Measurements from ENCODE around the gene SNTG2. TPM values are rescaled to one million over a fixed set of nuclear protein-coding genes. Genes with fewer than 3 reads are reported as not detected.
"Not testable (repeated sequence)": the region's sequence is repeated elsewhere in the genome, so short reads cannot be mapped to it uniquely, and the experiment has no call there.

SNTG2 gene
- total RNA-seq, 2 donors from 2014 or later: 1.2 to 2.0 TPM

DNA sequence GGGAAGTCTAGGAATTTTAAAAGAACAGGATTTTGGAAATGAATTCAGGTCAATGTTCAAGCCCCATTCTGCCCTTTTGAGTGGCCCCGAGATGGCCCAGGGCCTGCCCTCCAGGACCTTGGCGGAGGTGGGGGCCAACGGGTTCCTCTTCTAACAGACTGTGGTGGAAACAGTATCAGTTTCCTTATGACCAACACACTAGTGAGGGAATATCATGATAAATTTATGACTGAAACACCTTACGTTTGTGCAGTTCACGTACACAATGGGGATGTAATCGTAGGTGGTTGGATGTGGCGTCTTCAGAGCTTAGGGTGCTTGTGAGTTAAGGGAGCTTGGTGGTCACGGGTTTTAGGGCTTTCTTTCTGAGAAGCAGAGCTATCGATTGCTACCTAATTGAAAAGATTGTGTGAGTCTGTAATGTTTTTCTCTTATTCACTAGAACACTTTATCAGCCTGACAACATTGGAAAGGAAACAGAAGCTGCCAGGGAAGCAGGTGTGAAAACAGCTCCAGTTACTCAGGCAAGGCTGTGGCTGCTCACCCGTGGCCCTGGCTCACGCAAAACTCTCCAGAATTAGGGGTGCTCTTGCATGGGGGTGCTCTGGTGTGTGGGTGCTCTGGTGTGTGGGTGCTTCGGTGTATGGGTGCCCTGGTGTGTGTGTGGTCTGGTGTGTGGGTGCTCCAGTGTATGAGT lies 165.3 kb downstream of the SNTG2 start:
- no peak for ATAC-seq
- intact Hi-C loops (cut with DNase I, micrococcal nuclease): no loop called here

DNA sequence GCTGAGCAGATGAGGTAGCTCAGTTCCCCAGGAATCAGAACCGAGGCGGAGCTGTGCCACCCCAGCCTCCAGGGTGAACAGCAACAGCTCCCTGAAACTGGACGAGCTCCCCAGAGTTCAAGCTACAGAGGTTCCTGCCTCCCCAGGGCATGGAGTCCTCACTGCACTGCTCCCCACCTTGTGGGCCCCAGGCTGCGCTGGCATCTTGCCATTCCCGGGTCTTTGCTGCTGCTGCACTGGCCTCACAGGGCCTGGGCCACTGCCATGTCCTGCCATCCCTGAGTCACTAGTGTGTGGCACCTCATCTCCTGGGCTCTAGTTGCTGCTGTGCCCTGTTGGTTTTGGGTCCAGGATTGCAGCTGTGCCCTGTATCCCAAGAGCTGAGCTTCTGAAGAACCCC lies 166.9 kb downstream of the SNTG2 start:
- ATAC-seq: no peak
- no peak for DNase-seq
- intact Hi-C loops (cut with DNase I, micrococcal nuclease): no loop called here

More for the DNA sequence above, 165.3 kb downstream of the SNTG2 start:
- DNase-seq: no peak

DNA sequence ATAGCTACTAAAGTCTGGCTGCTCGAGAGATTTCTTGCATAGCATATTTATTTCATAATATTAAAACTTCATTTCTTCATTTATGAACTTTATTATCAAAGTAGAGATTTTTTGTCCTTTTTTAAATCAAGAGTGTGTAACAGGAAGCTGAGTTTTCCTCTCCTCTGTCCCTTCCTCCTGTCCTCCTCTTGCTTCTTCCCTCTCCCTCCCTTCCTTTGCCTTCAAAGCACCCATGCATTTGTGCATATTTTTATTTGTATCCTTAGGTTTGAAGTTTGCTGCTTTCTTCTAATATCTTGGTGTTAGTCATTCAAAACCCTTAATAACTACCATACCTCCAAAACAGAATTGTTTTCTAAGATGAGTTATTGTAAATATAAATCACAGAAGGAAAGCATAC lies 174.6 kb downstream of the SNTG2 start:
- intact Hi-C loops (cut with DNase I, micrococcal nuclease): no loop called here
- no peak for ATAC-seq
- DNase-seq: no peak

DNA sequence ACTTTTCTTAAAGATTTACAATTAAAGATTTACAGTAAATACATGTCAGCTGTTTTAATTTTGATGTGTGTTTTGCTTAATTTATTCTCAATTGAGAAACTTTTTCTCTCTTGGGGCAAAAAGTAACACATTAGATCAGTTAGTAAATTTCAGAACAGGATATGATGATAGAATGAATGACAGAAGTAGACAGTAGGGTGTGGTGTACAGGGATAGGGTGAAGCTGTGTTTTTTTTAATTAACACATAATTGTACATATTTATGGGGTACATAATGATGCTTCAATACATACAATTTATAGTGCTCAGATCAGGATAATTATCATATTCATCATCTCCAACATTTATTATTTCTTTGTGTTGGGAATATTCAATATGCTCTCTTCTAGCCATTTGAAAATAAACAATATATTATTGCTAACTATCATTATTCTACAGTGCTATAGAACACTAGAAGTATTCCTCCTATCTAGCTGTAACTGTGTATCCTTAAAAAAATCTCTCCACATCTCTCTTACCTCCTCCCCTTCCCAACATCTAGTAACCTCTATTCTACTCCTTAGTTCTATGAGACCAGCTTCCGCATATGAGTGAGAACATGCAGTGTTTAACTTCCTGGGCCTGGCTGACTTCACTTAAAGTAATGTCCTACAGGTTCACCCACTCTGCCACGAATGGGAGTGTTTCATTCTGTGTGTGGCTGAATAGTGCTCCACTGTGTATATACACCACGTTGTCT lies 175.2 kb downstream of the SNTG2 start:
- no peak for ATAC-seq
- intact Hi-C loops (cut with DNase I, micrococcal nuclease): no loop called here
- no peak for DNase-seq

DNA sequence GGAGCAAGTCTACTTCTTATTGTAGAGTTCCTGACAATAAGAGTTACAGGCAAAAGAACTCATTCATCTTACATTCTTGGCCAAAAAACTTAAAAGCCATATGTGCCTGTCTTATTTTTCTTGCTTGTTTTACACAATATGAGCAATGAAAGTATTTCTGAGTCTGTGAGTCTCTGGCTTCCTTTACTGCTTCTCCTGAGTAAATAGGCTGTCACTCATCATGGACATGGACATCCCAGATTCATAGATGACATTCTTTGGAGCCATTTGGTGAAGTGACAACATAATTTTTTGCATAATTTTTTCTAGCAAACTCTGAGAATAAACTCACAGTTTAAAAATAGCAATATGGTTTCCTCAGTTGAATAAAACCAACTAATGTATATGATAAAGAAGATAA lies 179.3 kb downstream of the SNTG2 start:
- ATAC-seq: no peak
- intact Hi-C loops (cut with DNase I, micrococcal nuclease): no loop called here
- no peak for DNase-seq

DNA sequence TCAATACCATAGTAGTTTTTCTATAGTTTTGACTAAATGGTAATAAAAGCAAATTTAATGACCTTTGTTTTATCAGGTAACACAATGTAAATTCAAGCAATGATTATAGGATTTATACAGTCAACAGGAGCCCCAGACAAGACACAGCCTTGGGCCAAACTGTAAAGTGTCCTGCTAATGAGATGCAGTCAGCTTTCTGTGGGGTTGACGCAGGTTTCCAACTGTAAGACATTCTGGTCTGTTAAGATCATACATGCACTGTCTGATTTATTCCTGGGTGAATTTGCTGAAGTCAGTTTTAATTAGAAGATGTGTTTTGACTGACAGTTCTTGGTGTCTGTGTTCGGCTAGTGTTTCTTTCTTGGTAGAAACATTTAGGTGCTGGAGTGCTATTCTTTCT lies 180.3 kb downstream of the SNTG2 start:
- intact Hi-C loops (cut with DNase I, micrococcal nuclease): no loop called here
- no peak for ATAC-seq

DNA sequence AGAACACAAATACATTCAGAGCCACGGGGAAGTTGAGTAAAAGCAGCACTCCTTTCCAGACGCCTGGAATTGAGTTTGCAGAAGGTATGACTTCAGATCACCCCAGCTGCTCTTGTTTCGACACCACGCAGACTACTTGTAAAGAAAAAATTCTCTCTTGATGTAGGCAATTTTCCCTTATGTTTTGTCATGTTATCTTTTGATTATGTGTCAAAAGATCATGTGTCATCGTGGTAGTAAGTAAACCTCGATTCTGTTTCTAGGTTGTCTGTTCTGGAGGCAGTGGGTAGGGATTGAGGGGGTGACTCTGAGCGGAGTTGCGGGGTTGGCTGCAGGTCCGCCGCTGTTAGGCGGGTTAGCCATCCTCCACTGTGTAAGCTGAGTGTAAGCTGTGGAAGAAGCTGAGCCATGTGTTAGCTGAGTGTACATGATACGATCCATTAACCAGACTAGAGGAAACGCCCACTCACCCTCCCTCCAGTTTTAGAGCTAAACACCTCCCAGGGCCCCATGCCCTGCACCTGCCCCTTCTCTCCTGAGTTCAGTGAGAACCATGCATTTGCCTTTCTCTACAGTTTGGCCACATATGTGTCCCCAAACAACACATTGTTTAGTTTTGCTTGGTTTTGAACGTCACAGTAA lies 181.8 kb downstream of the SNTG2 start:
- intact Hi-C loops (cut with DNase I, micrococcal nuclease): no loop called here
- no peak for DNase-seq
- ATAC-seq: no peak

More for the DNA sequence above, 180.3 kb downstream of the SNTG2 start:
- no peak for DNase-seq

DNA sequence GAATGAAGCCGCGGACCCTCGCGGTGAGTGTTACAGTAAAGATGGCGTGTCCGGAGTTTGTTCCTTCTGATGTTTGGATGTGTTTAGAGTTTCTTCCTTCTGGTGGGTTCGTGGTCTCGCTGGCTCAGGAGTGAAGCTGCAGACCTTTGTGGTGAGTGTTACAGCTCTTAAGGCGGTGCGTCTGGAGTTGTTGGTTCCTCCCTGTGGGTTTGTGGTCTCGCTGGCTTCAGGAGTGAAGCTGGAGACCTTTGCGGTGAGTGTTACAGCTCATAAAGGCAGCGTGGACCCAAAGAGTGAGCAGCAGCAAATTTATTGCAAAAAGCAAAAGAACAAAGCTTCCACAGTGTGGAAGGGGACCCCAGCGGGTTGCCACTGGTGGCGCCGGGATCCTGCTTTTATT lies 183.2 kb downstream of the SNTG2 start:
- intact Hi-C loops (cut with DNase I, micrococcal nuclease); ATAC-seq; DNase-seq: not testable (repeated sequence)

DNA sequence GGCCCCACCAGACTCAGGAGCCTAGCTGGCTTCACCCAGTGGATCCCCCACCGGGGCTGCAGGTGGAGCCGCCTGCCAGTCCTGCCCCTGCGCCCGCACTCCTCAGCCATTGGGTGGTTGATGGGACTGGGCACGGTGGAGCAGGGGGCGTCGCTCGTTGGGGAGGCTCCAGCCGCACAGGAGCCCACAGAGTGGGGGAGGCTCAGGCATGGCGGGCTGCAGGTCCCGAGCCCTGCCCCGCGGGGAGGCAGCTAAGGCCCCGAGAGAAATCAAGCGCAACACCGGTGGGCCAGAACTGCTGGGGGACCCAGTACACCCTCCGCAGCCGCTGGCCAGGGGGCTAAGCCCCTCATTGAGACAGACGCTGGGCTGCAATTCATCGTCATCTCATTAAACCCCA lies 184.0 kb downstream of the SNTG2 start:
- DNase-seq: no peak
- ATAC-seq: no peak
- intact Hi-C loops (cut with DNase I, micrococcal nuclease): no loop called here

DNA sequence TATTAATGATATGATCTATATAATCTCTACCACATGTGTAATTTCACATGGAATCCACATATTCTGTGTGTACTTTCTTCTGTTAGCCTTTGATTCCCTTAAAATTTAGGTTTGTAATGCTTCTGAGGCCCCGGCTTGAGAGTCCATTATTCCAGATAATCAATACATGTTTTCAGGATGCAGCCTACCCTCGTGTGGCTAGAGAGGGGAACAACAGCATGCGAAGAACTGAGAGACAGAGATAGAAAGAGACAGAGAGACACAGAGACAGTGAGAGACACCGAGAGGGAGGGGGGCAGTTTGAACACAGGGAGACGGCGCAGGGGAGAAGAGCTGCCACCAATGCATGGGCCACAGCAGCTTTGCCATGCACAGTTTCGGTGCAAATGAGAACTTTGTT lies 185.4 kb downstream of the SNTG2 start:
- no peak for ATAC-seq
- no peak for DNase-seq
- intact Hi-C loops (cut with DNase I, micrococcal nuclease): no loop called here

DNA sequence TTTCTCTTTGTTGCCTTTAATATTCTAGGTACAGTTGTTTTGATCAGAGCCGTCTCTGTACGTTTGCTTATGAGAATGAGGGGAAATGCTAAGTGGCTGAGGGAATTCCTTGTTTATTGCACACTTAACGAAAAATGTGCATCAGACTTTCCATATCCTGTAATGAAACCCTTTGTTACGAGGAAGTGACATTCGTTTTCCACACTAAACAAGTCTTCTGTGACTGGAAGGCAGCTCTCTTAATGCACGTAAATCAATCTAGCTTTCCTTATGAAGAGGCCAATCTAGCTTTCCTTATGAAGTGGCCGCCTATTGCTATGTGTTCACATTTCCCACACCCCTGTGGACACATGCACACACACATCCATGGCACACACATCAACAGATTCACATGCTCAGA lies 186.2 kb downstream of the SNTG2 start:
- ATAC-seq (no peak), DNase-seq (no peak)
- intact Hi-C loops (cut with DNase I, micrococcal nuclease): no loop called here

DNA sequence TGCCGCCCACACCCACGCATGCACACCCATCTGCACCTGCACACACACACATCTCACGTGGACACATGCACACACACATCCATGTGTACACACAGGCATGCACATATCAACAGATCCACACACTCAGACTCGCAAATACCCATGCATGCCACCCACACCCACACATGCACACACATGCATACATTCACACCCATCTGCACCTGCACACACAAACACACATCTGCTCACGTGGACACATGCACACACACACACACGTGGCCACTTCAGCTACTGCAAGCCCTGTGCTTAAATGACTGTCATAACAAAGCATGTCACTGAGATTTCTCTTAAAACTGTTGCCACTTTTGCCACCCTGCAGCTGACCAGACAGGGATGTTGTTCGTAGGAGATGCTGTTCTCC lies 186.6 kb downstream of the SNTG2 start:
- intact Hi-C loops (cut with DNase I, micrococcal nuclease): no loop called here
- ATAC-seq: no peak
- DNase-seq: no peak

DNA sequence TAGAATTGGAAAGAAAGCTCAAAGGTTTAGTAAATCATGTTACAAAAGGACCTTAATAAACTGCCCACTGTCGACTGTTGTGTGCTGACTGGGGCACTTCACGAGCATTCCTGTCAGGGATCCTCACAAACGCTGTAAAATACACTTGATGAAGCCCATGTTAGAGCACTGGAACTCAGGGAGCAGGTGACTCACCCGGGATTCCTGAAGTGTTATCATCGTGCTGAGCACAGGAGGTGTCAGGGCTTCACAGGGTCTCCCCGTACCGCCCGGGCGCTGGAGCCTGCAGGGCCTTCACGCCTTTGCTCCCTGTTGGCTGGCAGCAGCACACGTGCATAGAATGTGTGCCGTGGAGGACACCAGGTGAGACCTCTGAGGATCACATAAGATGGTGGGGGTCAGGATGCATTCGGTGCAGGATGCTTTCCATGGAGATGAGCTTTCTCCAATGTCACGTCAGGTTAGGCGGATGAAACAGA lies 187.3 kb downstream of the SNTG2 start:
- no peak for ATAC-seq
- intact Hi-C loops (cut with DNase I, micrococcal nuclease): no loop called here

DNA sequence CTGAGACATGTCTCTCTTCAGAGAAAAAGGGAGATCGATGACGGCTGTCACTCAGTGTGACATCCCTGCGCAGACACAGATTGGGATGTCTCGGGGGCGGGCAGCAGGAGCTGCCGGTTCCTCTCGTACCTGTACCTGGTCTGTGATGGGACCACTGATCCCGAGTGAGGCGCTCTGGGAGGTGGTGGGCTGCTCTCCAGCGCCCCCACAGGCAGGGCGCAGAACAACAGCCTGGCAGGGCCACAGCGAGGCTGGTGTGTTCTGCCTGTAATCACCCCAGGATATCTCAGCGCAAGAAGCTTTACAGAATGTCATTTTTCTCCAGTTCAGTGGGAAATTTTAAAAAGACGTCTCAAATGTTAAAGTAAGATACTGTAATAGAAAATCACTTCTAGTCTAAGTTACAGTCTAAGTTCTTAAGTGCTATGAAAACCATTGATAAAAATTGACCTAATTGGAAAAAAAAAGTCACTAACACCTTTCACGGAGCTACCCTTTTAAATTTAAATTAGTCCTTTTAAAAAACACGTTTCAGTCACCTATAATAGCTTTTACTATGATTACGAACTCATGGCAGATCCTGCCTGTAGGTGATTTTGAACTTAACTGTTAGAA lies 189.8 kb downstream of the SNTG2 start:
- intact Hi-C loops (cut with DNase I, micrococcal nuclease): no loop called here
- ATAC-seq (peak; percentile 66), DNase-seq (peak in 1 of 2 donors; percentile 21)

More for the DNA sequence above, 187.3 kb downstream of the SNTG2 start:
- DNase-seq: no peak

DNA sequence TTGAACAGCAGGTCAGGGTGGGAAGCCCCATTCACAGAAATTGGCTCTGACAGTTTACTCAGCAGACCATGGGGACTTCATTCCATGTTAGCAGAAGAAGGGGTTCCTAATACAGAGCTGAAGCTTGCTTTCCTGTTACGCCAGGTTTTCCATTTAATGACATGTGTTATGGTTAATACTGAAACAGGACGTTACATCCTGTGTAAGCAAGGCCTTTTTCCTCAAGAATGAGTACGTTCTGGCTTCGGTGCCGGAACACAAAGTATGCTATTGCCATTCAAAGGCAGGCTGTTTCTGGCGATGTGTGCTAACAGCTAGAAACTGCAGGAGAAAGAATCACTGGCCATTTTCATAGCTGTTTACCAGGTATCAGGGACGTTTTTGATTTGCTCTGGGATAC lies 190.4 kb downstream of the SNTG2 start:
- DNase-seq: no peak
- no peak for ATAC-seq
- intact Hi-C loops (cut with DNase I, micrococcal nuclease): no loop called here

DNA sequence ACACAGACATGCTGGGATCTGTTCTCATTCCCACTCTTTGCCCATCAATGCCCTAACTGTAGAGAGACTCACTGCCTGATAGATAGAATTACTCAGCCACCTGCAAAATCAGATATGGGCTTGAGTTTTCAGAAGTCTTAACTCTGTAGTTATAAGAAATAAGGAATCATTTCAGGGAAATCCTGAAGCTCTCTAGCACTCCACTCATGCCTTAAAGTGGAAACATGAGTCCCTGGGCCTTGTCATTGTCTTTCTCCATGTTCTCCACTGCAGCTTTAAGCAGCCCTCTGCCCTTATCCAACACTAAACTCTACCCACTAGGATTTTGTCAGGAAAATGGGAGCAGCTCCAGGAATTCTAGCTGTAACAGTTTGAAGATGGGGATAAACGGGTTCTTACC lies 192.5 kb downstream of the SNTG2 start:
- DNase-seq (no peak), ATAC-seq (no peak)
- intact Hi-C loops (cut with DNase I, micrococcal nuclease): no loop called here

DNA sequence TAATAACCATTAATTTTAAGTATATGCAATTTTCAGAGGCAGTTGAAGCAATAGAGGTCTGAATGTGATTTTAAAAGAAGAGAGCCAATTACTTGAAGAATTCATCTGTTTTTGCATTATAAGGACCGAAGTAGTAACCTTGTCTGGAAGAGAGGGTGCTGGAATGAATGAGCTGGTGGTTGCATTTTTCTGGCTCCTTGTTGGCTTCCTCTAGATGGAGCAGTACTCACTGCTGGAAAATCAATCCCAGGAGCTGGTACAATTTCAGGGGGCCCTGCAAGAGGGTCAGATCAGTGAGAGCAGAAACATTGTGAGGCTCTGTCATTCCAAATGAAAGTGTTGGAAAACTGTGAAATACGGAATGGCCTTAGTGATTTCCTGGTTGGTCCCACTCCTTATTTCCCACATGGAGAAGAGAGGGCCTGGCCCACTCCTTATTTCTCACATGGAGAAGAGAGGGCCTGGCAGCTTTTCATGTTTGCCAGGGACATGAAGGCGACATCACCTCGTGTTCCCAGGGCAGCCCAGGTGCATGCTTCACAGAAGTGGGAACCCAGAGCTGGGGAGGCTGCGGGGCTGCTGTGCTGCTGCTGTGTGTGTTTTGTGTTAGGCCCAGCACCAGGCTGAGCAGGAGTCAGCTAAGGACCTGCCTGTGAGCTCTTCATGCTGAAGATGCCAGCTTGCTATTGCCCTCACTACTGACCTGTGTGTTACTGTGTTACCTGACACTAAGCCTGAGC lies 197.4 kb downstream of the SNTG2 start:
- no peak for DNase-seq
- intact Hi-C loops (cut with DNase I, micrococcal nuclease): no loop called here

DNA sequence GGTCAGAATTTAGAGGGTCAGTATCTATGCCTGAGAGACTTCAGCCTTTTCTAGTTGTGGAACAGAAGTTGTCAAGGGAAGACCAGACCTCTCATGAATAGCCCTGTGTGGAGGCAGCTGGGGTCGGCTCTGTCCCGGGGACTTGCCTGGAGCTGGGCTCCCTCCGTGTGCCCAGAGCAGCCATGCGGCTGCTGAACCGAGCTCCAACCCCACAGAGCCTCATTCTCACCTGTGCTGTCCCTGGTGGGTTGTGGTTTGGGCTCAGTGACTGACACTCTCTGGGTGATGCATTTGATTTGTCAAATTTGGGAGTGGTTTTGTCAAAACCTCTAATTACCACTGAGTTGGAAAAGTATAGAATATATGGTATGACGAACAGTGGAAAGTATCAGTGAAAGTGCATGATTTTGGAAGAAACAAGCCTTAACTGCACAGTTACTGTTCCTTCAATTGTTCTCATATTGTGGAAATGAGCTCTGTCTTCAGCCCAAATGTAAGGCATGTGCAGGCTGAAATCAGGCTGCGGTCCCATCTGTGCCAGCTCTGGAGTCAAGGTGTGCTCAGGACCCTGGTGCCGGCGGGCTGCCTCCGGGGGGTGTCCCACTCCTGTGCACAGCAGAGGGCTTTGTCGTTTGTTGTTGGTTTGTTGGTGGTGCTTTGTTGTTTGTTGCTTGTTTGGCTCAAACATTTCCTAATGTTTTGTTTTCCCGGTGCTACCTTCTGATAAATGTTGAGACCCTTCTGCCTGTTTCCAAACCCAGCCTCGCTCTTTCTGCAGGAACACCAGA lies 200.3 kb downstream of the SNTG2 start:
- DNase-seq (no peak), ATAC-seq (no peak)
- intact Hi-C loops (cut with DNase I, micrococcal nuclease): no loop called here

More for the DNA sequence above, 197.4 kb downstream of the SNTG2 start:
- no peak for ATAC-seq
